Trophoblast cell (in vitro differentiated cells and primary cell): ENCODE measurements around the gene BORCS8.

Experiments
- DNase-seq, 2 donors: peaks; one replicate each; pipeline ENCODE4 v3.0.0-alpha.2; 2016
- H2AFZ ChIP-seq: 2 replicates; pipeline ENCODE4 v1.6.1; 2013; ENCODE audit warnings: low read length, moderate library complexity, mild to moderate bottlenecking; ENCODE audit not compliant: insufficient read depth, poor library complexity
- H2AK5ac ChIP-seq: 2 replicates; pipeline ENCODE4 v1.6.1; 2013; ENCODE audit warnings: mild to moderate bottlenecking, low read length
- H2BK120ac ChIP-seq: 2 replicates; pipeline ENCODE4 v1.6.1; 2013; ENCODE audit warnings: low read length, mild to moderate bottlenecking, moderate library complexity; ENCODE audit not compliant: insufficient read depth, poor library complexity
- H2BK12ac ChIP-seq: 2 replicates; pipeline ENCODE4 v1.6.1; 2013; ENCODE audit warnings: mild to moderate bottlenecking, low read length, moderate library complexity
- H2BK5ac ChIP-seq: 2 replicates; pipeline ENCODE4 v1.6.1; 2013; ENCODE audit warnings: low read length, low read depth, moderate library complexity, mild to moderate bottlenecking; ENCODE audit not compliant: poor library complexity
- H3K14ac ChIP-seq: 2 replicates; pipeline ENCODE4 v1.6.1; 2013; ENCODE audit warnings: mild to moderate bottlenecking, low read length
- H3K18ac ChIP-seq: 2 replicates; pipeline ENCODE4 v1.6.1; 2013; ENCODE audit warnings: mild to moderate bottlenecking, low read length
- H3K23ac ChIP-seq: 2 replicates; pipeline ENCODE4 v1.6.1; 2013; ENCODE audit warnings: low read length
- H3K27ac ChIP-seq: 2 replicates; pipeline ENCODE4 v1.5.1; 2013; ENCODE audit warnings: low read depth, mild to moderate bottlenecking, inconsistent platforms, low read length, moderate library complexity
- H3K27me3 ChIP-seq: 2 replicates; pipeline ENCODE4 v1.6.1; 2013; ENCODE audit warnings: inconsistent platforms, mild to moderate bottlenecking, low read length, moderate library complexity; ENCODE audit not compliant: insufficient read depth
- H3K36me3 ChIP-seq, 2 experiments: 1 replicate in 1 of 2; 2 replicates in 1 of 2; pipeline ENCODE4 v1.6.1; 2013; ENCODE audit warnings: low read length in 2 of 2, mild to moderate bottlenecking in 2 of 2, moderate library complexity in 1 of 2; ENCODE audit not compliant: insufficient read depth in 2 of 2, control insufficient read depth in 1 of 2
- H3K4ac ChIP-seq: 2 replicates; pipeline ENCODE4 v1.6.1; 2013; ENCODE audit warnings: low read depth, mild to moderate bottlenecking, low read length, moderate library complexity
- H3K4me1 ChIP-seq, 2 experiments: 1 replicate in 1 of 2; 2 replicates in 1 of 2; pipeline ENCODE4 v1.6.1; 2013; ENCODE audit warnings: low read length in 2 of 2, mild to moderate bottlenecking in 2 of 2, moderate library complexity in 1 of 2; ENCODE audit not compliant: insufficient read depth in 2 of 2, control insufficient read depth in 1 of 2
- H3K4me2 ChIP-seq: 2 replicates; pipeline ENCODE4 v1.6.1; 2013; ENCODE audit warnings: inconsistent platforms, mild to moderate bottlenecking, low read length, moderate library complexity
- H3K4me3 ChIP-seq: 2 replicates; pipeline ENCODE4 v1.5.1; 2013; ENCODE audit warnings: mild to moderate bottlenecking, low read depth, low read length, inconsistent platforms
- H3K79me1 ChIP-seq: one replicate; pipeline ENCODE4 v1.6.1; 2013; ENCODE audit warnings: low read length
- H3K79me2 ChIP-seq: 2 replicates; pipeline ENCODE4 v1.6.1; 2013; ENCODE audit warnings: low read length, mild to moderate bottlenecking; ENCODE audit not compliant: control insufficient read depth, insufficient read depth, poor library complexity
- H3K9ac ChIP-seq: 2 replicates; pipeline ENCODE4 v1.6.1; 2013; ENCODE audit warnings: mild to moderate bottlenecking, low read length
- H3K9me3 ChIP-seq: 2 replicates; pipeline ENCODE4 v1.6.1; 2013; ENCODE audit warnings: low read depth, mild to moderate bottlenecking, control low read depth, inconsistent platforms, low read length; ENCODE audit not compliant: insufficient read depth
- H4K12ac ChIP-seq: 2 replicates; pipeline ENCODE4 v1.6.1; 2013; ENCODE audit warnings: low read depth, mild to moderate bottlenecking, low read length, moderate library complexity
- H4K8ac ChIP-seq: 2 replicates; pipeline ENCODE4 v1.6.1; 2013; ENCODE audit warnings: low read depth, mild to moderate bottlenecking, low read length, moderate library complexity
- H4K91ac ChIP-seq: one replicate; pipeline ENCODE4 v1.6.1; 2013; ENCODE audit warnings: low read depth, mild to moderate bottlenecking, low read length, moderate library complexity
- WGBS: extraction: QIAGEN DNeasy Blood & Tissue Kit; methylation state at CpG from one replicate; pipeline ENCODE4 v1.1.7; 2013; ENCODE audit warnings: missing lambda C conversion rate; ENCODE audit not compliant: insufficient read length, insufficient coverage; ENCODE audit errors: extremely low coverage; 5-methylcytosine and 5-hydroxymethylcytosine counted together

The BORCS8 gene

GRCh38 chr19:19162495-19162894 is 29.5 kb downstream of the BORCS8 start:
- H3K4ac ChIP-seq: no peak overlapping the region
- H4K12ac ChIP-seq: no peak overlapping the region
- no peaks in the 10 kb centered on the region for H3K79me1 ChIP-seq
- no peak overlapping the region for H2BK120ac ChIP-seq
- no peak overlapping the region for H3K4me3 ChIP-seq
- H2AK5ac ChIP-seq: no peak overlapping the region
- no peak overlapping the region for H3K18ac ChIP-seq
- no peak overlapping the region for H3K4me2 ChIP-seq
- no peaks in the 10 kb centered on the region for H3K4me1 ChIP-seq
- no CpG with 5 or more reads among the region's 7 CpGs for WGBS
- no peak overlapping the region for H2AFZ ChIP-seq
- H3K27me3 ChIP-seq: no peaks in the 10 kb centered on the region
- H4K8ac ChIP-seq: no peak overlapping the region
- no peak overlapping the region for H3K27ac ChIP-seq
- H3K14ac ChIP-seq: no peak overlapping the region
- H2BK5ac ChIP-seq: no peak overlapping the region
- H3K36me3 ChIP-seq: no peaks in the 10 kb centered on the region
- DNase-seq: no peak
- H2BK12ac ChIP-seq: no peak overlapping the region
- H4K91ac ChIP-seq: no peak overlapping the region
- H3K79me2 ChIP-seq: no peaks in the 10 kb centered on the region
- H3K9ac ChIP-seq: no peak overlapping the region
- no peak overlapping the region for H3K23ac ChIP-seq
- no peaks in the 10 kb centered on the region for H3K9me3 ChIP-seq

- Histone ChIP-seq H2AFZ (no peak overlapping the region), H3K4me3 (no peak overlapping the region), H4K91ac (no peak overlapping the region), H3K4me2 (no peak overlapping the region), H3K79me1 (no peaks in the 10 kb centered on the region), H3K27me3 (no peaks in the 10 kb centered on the region), H3K18ac (no peak overlapping the region), H3K23ac (no peak overlapping the region), H3K4ac (no peak overlapping the region), H3K4me1 (no peaks in the 10 kb centered on the region), H3K14ac (no peak overlapping the region), H2BK12ac (no peak overlapping the region), H3K9me3 (no peaks in the 10 kb centered on the region), H3K9ac (no peak overlapping the region), H3K79me2 (no peaks in the 10 kb centered on the region), H4K8ac (no peak overlapping the region), H2BK5ac (no peak overlapping the region), H4K12ac (no peak overlapping the region), H2AK5ac (no peak overlapping the region), H3K27ac (no peak overlapping the region), H3K36me3 (no peaks in the 10 kb centered on the region), H2BK120ac (no peak overlapping the region)
- DNase-seq: no peak
- WGBS: no CpG with 5 or more reads among the region's 26 CpGs
These were observed 31.4 kb downstream of the BORCS8 start for GRCh38 chr19:19160461-19161035.

GRCh38 chr19:19159534-19159933 is 32.4 kb downstream of the BORCS8 start:
- Histone ChIP-seq H3K27me3 (no peaks in the 10 kb centered on the region), H3K79me1 (no peaks in the 10 kb centered on the region), H2AFZ (no peak overlapping the region), H2BK120ac (no peak overlapping the region), H3K18ac (no peak overlapping the region), H4K12ac (no peak overlapping the region), H3K27ac (no peak overlapping the region), H3K23ac (no peak overlapping the region), H2BK12ac (no peak overlapping the region), H3K4ac (no peak overlapping the region), H3K79me2 (no peaks in the 10 kb centered on the region), H2BK5ac (no peak overlapping the region), H3K4me2 (no peak overlapping the region), H3K4me3 (no peak overlapping the region), H3K9ac (no peak overlapping the region), H3K4me1 (no peaks in the 10 kb centered on the region), H2AK5ac (no peak overlapping the region), H3K9me3 (no peaks in the 10 kb centered on the region), H3K14ac (no peak overlapping the region), H4K8ac (no peak overlapping the region), H3K36me3 (no peaks in the 10 kb centered on the region), H4K91ac (no peak overlapping the region)
- WGBS: no CpG with 5 or more reads among the region's 4 CpGs
- DNase-seq: no peak

- Histone ChIP-seq H3K27ac (no peak overlapping the region), H4K91ac (no peak overlapping the region), H4K8ac (no peak overlapping the region), H3K9me3 (no peaks in the 10 kb centered on the region), H2AK5ac (no peak overlapping the region), H3K4me2 (no peak overlapping the region), H3K36me3 (no peaks in the 10 kb centered on the region), H3K9ac (no peak overlapping the region), H2BK5ac (no peak overlapping the region), H3K4ac (no peak overlapping the region), H2BK120ac (no peak overlapping the region), H3K79me2 (no peaks in the 10 kb centered on the region), H3K14ac (no peak overlapping the region), H2AFZ (no peak overlapping the region), H2BK12ac (no peak overlapping the region), H3K23ac (no peak overlapping the region), H3K4me1 (no peaks in the 10 kb centered on the region), H3K18ac (no peak overlapping the region), H3K4me3 (no peak overlapping the region), H3K79me1 (no peaks in the 10 kb centered on the region), H3K27me3 (no peaks in the 10 kb centered on the region), H4K12ac (no peak overlapping the region)
- WGBS: no CpG with 5 or more reads among the region's 6 CpGs
- no peak for DNase-seq
These were observed 34.1 kb downstream of the BORCS8 start for GRCh38 chr19:19157808-19158207.
